ENCODE results near the gene RASGEF1C.

DNA sequence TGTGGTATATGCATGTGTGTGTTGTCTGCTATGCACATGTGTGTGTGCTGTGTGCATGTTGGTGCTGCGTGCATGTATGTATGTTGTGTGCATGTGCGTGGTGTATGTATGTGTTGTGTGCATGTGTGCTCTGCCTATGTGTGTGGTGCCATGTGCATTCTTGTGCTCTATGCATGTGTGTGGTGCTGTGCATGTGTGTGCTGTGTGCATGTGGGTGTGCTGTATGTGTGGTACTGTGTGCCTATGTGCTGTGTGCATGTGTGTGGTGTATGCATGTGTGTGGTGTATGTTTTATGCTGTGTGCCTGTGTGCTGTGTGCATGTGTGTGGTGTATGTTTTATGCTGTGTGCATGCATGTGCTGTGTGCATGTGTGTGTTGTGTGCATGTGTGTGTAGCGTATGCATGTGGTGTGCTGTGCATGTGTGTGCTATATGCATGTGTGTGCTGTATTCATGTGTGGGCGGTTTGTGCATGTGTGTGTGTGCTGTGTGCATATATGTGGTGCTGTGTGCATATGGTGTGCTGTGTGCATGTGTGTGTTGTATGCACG lies 4.7 kb upstream of the RASGEF1C start:
- TF ChIP-seq, protein P1, sequence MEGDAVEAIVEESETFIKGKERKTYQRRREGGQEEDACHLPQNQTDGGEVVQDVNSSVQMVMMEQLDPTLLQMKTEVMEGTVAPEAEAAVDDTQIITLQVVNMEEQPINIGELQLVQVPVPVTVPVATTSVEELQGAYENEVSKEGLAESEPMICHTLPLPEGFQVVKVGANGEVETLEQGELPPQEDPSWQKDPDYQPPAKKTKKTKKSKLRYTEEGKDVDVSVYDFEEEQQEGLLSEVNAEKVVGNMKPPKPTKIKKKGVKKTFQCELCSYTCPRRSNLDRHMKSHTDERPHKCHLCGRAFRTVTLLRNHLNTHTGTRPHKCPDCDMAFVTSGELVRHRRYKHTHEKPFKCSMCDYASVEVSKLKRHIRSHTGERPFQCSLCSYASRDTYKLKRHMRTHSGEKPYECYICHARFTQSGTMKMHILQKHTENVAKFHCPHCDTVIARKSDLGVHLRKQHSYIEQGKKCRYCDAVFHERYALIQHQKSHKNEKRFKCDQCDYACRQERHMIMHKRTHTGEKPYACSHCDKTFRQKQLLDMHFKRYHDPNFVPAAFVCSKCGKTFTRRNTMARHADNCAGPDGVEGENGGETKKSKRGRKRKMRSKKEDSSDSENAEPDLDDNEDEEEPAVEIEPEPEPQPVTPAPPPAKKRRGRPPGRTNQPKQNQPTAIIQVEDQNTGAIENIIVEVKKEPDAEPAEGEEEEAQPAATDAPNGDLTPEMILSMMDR (IDR thresholded peaks at IDR 0.05) = no peak
- TF ChIP-seq EZH2 (IDR thresholded peaks at IDR 0.05) = no peak
